Head of caudate nucleus (tissue), 42 donors: ENCODE results near the gene ABHD4.
"Not testable (repeated sequence)": the region's sequence is repeated elsewhere in the genome, so short reads cannot be mapped to it uniquely, and the experiment has no call there.

ENCODE experiments used
- DNase-seq, 42 donors: peaks; one replicate each; pipeline versions ENCODE4 v3.0.0 to v3.0.0-alpha.2; 2020 to 2021; ENCODE audit warnings: mixed read lengths in 7 of 42
- intact Hi-C: fragments of 100-400 bp; cut with DNase I; formaldehyde crosslinking; loops from one replicate; pipeline ENCODE4 v1.15.0; 2022

The ABHD4 gene

DNA sequence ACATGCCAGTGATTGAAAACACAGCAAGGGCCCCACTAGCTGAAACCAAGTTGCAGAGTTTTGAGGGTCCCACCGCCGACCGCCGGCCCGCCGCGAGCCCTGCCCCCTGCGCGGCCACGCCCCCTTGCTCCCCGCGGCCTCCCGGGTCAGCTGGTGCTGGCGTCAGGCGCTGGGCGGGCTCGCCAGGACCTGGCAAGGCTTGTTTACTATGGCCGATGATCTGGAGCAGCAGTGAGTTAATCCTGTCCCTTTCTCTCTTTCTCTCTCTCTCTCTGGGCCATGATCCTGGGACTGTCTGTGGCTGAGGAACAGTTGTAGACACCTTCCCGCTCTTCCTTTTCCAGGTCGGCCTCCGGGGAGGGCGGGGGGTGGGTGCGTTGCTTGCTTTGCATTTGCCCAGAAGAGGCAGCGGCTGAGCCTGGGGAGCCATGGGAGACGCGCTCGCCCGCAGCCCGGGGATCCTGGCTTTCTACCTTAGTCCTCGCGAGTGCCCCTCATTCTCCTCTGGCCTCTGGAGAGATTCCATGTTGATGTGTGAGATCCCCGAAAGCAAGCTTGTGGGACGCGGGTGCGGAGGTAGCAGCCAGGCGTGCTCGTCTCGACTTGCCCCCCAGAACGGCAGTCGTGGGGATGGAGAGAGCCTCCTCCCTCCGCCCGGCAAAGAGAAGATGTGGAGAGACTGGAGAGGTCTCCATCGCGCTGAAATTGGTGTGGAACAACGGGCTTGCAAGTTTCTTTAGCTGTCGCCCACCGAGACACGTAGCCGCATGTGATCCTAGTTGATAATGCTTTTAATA lies at the start of gene ABHD4:
Gene ABHD4, plus strand, starts transcription at position 202 of the 797 bp plus-strand sequence. Its CDS starts 7 bp downstream, at position 209.
- intact Hi-C loops = no loop called here

GRCh38 chr14:22549324-22549962 lies 48.7 kb upstream of the ABHD4 start:
- no peak for DNase-seq
- intact Hi-C loops = no loop called here

More for the DNA sequence above, at the start of gene ABHD4:
- peak; percentile 64 to 92 (median 84) for DNase-seq

DNA sequence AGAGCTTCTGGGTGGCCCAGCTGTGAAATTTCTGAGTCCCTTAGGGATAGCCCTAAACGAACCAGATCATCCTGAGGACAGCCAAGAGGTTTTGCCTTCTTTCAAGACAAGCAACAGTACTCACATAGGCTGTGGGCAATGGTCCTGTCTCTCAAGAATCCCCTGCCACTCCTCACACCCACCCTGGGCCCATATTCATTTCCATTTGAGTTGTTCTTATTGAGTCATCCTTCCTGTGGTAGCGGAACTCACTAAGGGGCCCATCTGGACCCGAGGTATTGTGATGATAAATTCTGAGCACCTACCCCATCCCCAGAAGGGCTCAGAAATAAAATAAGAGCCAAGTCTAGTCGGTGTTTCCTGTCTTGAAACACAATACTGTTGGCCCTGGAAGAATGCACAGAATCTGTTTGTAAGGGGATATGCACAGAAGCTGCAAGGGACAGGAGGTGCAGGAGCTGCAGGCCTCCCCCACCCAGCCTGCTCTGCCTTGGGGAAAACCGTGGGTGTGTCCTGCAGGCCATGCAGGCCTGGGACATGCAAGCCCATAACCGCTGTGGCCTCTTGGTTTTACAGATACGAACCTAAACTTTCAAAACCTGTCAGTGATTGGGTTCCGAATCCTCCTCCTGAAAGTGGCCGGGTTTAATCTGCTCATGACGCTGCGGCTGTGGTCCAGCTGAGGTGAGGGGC lies 48.0 kb upstream of the ABHD4 start:
- no peak for DNase-seq
- intact Hi-C loops = no loop called here

DNA sequence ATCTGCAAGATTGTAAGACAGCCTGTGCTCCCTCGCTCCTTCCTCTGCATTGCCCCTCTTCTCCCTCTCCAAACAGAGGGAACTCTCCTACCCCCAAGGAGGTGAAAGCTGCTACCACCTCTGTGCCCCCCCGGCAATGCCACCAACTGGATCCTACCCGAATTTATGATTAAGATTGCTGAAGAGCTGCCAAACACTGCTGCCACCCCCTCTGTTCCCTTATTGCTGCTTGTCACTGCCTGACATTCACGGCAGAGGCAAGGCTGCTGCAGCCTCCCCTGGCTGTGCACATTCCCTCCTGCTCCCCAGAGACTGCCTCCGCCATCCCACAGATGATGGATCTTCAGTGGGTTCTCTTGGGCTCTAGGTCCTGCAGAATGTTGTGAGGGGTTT lies 46.5 kb upstream of the ABHD4 start:
- DNase-seq = peak; percentile 36 to 93 (median 72)
- intact Hi-C loops = no loop called here

DNA sequence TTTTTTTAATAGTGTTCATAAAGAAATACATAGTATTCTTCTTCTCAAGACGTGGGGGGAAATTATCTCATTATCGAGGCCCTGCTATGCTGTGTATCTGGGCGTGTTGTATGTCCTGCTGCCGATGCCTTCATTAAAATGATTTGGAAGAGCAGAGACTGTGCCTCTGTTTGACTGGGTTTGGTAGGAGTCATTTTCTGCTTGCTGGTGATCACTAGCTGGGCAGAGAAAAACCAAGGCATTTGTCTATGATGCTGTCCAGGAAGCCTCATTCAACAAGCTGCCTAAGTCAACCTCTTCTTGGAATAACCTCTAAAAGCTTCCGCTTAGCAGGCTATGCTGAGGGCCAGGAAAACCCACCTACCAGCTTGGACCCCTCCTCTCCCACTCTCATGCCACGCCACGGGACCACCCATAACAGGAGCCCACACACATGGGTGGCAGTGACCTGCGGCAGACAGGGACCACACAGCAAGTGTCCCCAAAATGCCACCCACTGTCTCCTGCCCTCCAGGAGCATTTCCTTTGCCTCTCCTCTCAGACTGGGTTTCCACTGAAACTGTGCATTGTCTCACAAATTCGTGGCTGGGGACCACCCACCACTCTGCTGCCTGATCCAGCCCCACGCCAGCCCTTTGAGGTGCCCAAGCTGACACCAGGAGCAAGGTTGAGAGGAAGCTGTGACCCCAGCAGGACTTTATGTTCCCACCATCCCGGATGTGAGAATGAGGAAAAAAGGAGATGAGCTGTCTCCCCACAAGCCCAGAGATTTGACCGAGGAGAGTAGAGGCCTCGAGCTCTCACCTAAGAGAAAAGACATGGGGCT lies 45.9 kb upstream of the ABHD4 start:
- intact Hi-C loops = no loop called here
- DNase-seq = peak in 1 of 42 donors; percentile 14

- no peak for DNase-seq
- intact Hi-C loops = no loop called here
Measured at GRCh38 chr14:22552827-22553076, 45.3 kb upstream of the ABHD4 start.

DNA sequence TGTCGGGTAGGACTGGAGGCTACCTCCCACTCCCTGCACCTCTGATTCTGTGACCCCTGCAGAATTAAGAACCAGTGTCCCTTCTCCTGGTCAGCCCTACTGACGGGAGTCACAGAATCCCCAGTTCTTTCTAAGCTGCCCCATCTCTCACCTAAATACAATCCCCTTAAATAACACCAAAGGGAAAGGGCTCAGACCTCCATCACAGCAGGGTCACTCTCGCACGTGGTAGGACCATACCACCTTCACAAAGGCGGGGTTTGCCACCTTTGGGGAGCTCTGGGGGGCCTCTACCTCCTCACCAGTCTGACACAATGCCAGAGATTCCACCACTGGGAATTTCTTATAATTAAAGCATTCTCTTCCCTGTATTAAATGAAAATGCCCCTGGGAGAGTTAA lies 44.7 kb upstream of the ABHD4 start:
- DNase-seq = no peak
- intact Hi-C loops = no loop called here

- DNase-seq, intact Hi-C loops: not testable (repeated sequence)
Measured at GRCh38 chr14:22553861-22554497, 44.1 kb upstream of the ABHD4 start.

GRCh38 chr14:22554498-22555383 lies 43.4 kb upstream of the ABHD4 start:
- DNase-seq = no peak
- intact Hi-C loops = no loop called here

DNA sequence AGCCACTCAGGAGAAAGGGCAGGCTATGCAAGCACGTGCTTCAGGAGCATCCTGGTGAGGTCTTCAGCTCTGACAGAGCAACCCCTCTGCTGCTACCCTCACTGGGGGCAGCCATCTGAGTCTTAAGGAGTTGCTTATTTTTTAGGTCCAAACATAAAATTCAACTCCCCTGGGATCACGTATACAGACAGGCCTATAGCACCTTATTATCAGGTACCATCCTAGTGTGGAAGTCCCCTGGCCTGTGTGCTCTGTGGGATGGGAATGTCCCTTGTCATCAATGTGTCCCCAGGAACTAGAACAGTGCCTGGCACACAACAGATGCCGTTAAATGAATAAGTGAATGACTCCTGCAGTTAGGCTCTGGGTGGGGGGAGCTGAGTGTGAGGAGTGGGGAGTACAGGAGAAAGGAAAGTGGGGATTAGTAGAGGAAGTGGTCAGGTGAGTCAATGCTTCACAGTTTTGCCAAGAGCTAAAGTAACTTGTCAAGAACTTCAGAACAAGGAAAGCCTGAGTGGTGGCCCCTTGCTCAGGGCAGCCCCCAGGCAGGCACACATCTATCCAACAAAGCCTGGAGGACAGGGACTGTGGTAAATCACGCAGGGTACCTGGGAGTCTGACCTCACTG lies 42.6 kb upstream of the ABHD4 start:
- no peak for DNase-seq
- intact Hi-C loops = no loop called here

- intact Hi-C loops = no loop called here
- DNase-seq = peak in 1 of 42 donors; percentile 42
Measured at GRCh38 chr14:22556021-22556989, 41.8 kb upstream of the ABHD4 start.

GRCh38 chr14:22556990-22557623 lies 41.0 kb upstream of the ABHD4 start:
- DNase-seq = peak; percentile 62 to 93 (median 86)

GRCh38 chr14:22557846-22558220 lies 40.3 kb upstream of the ABHD4 start:
- no peak for DNase-seq
- intact Hi-C loops = no loop called here

More at GRCh38 chr14:22556990-22557623, 41.0 kb upstream of the ABHD4 start:
- intact Hi-C loops = no loop called here

GRCh38 chr14:22558221-22558913 lies 39.7 kb upstream of the ABHD4 start:
- no peak for DNase-seq
- intact Hi-C loops = no loop called here

- intact Hi-C loops = no loop called here
- DNase-seq = no peak
Measured at GRCh38 chr14:22559041-22559440, 39.1 kb upstream of the ABHD4 start.
